ENCODE measurements around the gene ICAM3.

ICAM3 gene

DNA sequence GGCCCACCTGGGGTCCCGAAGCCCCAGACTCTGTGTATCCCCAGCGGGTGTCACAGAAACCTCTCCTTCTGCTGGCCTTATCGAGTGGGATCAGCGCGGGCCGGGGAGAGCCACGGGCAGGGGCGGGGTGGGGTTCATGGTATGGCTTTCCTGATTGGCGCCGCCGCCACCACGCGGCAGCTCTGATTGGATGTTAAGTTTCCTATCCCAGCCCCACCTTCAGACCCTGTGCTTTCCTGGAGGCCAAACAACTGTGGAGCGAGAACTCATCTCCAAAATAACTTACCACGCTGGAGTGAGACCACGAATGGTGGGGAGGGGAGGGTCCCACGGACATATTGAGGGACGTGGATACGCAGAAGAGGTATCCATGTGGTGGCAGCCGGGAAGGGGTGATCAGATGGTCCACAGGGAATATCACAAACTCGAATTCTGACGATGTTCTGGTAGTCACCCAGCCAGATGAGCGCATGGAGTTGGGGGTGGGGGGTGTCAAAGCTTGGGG, 50.7 kb downstream of the ICAM3 start:
- H3K4me3 ChIP-seq (ENCODE audit: low read depth, low read length): peak overlapping the region; percentile 30
- TF ChIP-seq, protein P1, sequence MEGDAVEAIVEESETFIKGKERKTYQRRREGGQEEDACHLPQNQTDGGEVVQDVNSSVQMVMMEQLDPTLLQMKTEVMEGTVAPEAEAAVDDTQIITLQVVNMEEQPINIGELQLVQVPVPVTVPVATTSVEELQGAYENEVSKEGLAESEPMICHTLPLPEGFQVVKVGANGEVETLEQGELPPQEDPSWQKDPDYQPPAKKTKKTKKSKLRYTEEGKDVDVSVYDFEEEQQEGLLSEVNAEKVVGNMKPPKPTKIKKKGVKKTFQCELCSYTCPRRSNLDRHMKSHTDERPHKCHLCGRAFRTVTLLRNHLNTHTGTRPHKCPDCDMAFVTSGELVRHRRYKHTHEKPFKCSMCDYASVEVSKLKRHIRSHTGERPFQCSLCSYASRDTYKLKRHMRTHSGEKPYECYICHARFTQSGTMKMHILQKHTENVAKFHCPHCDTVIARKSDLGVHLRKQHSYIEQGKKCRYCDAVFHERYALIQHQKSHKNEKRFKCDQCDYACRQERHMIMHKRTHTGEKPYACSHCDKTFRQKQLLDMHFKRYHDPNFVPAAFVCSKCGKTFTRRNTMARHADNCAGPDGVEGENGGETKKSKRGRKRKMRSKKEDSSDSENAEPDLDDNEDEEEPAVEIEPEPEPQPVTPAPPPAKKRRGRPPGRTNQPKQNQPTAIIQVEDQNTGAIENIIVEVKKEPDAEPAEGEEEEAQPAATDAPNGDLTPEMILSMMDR (IDR thresholded peaks at IDR 0.05; ENCODE audit: borderline replicate concordance, insufficient read depth, low read depth, low read length): no peak

DNA sequence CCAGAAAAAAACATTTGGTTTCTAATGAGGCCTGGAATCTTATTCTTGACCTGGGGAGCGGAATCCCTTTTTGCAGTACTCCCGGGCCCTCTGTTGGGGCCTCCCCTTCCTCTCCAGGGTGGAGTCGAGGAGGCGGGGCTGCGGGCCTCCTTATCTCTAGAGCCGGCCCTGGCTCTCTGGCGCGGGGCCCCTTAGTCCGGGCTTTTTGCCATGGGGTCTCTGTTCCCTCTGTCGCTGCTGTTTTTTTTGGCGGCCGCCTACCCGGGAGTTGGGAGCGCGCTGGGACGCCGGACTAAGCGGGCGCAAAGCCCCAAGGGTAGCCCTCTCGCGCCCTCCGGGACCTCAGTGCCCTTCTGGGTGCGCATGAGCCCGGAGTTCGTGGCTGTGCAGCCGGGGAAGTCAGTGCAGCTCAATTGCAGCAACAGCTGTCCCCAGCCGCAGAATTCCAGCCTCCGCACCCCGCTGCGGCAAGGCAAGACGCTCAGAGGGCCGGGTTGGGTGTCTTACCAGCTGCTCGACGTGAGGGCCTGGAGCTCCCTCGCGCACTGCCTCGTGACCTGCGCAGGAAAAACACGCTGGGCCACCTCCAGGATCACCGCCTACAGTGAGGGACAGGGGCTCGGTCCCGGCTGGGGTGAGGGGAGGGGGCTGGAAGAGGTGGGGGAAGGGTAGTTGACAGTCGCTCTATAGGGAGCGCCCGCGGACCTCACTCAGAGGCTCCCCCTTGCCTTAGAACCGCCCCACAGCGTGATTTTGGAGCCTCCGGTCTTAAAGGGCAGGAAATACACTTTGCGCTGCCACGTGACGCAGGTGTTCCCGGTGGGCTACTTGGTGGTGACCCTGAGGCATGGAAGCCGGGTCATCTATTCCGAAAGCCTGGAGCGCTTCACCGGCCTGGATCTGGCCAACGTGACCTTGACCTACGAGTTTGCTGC, 52.4 kb downstream of the ICAM3 start, which contains the start of gene ICAM4:
Gene ICAM4 (plus strand): TSS at position 153 of the 935 bp plus-strand sequence. CDS start 58 bp downstream, at position 211.
- TF ChIP-seq, protein P1 (IDR thresholded peaks at IDR 0.05; ENCODE audit: borderline replicate concordance, insufficient read depth, low read depth, low read length): no peak
- H3K4me3 ChIP-seq (ENCODE audit: low read depth, low read length): peak within 1 kb of the TSS; percentile 24

DNA sequence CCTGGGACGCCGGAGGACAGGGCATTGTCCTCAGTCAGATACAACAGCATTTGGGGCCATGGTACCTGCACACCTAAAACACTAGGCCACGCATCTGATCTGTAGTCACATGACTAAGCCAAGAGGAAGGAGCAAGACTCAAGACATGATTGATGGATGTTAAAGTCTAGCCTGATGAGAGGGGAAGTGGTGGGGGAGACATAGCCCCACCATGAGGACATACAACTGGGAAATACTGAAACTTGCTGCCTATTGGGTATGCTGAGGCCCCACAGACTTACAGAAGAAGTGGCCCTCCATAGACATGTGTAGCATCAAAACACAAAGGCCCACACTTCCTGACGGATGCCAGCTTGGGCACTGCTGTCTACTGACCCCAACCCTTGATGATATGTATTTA, 54.0 kb downstream of the ICAM3 start:
- TF ChIP-seq, protein P1 (IDR thresholded peaks at IDR 0.05; ENCODE audit: borderline replicate concordance, insufficient read depth, low read depth, low read length): no peak
- H3K4me3 ChIP-seq (ENCODE audit: low read depth, low read length): no peak overlapping the region

DNA sequence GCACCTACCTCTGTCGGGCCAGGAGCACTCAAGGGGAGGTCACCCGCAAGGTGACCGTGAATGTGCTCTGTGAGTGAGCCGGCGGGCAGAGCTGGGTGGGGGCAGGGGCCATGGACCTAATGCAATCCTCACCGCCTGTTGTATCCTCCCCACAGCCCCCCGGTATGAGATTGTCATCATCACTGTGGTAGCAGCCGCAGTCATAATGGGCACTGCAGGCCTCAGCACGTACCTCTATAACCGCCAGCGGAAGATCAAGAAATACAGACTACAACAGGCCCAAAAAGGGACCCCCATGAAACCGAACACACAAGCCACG, 54.5 kb downstream of the ICAM3 start:
- TF ChIP-seq, protein P1 (IDR thresholded peaks at IDR 0.05; ENCODE audit: borderline replicate concordance, insufficient read depth, low read depth, low read length): no peak

DNA sequence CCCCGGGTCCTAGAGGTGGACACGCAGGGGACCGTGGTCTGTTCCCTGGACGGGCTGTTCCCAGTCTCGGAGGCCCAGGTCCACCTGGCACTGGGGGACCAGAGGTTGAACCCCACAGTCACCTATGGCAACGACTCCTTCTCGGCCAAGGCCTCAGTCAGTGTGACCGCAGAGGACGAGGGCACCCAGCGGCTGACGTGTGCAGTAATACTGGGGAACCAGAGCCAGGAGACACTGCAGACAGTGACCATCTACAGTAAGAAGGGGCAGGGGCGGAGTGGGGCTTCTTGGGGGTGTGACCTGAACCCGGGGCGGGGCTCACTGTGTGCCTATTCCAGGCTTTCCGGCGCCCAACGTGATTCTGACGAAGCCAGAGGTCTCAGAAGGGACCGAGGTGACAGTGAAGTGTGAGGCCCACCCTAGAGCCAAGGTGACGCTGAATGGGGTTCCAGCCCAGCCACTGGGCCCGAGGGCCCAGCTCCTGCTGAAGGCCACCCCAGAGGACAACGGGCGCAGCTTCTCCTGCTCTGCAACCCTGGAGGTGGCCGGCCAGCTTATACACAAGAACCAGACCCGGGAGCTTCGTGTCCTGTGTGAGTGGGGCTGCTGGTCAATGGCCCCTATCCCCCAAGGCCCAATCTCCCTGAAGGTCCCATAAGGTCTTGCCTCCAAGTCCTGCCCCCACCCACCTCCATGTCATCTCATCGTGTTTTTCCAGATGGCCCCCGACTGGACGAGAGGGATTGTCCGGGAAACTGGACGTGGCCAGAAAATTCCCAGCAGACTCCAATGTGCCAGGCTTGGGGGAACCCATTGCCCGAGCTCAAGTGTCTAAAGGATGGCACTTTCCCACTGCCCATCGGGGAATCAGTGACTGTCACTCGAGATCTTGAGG, 55.1 kb downstream of the ICAM3 start:
- TF ChIP-seq, protein P1 (IDR thresholded peaks at IDR 0.05; ENCODE audit: borderline replicate concordance, insufficient read depth, low read depth, low read length): no peak
- H3K4me3 ChIP-seq (ENCODE audit: low read depth, low read length): no peak overlapping the region

More for the DNA sequence above, 54.5 kb downstream of the ICAM3 start:
- no peak overlapping the region for H3K4me3 ChIP-seq (ENCODE audit: low read depth, low read length)
